HCT116 (cell line): ENCODE measurements around the gene IL17RE. TPM values are rescaled to one million over a fixed set of nuclear protein-coding genes. Genes with fewer than 3 reads are reported as not detected.

Experiments used
- ATAC-seq: fragments of 200-7000 bp; cut with Tn5 transposase; 2 replicates; pipeline ENCODE4 v1.9.1; 2020; ENCODE audit warnings: mild to moderate bottlenecking, moderate library complexity
- BruUV-seq: library from RNA; stranded (reverse); fragments of 400-500 nt; replicated peaks from 2 replicates; lab custom pipeline; 2021; lab: Mats Ljungman, UMichigan
- CTCF ChIA-PET: fragments of 300-600 bp; sonication (Branson Sonifier 250); formaldehyde crosslinking; loops from one replicate; lab custom pipeline; 2021; ENCODE audit warnings: antibody characterized with exemption; lab: Charles Lee
- POLR2A ChIA-PET: fragments of 300-600, 350-600 bp; sonication (Branson Sonifier 250); formaldehyde crosslinking; loops from one replicate; lab custom pipeline; 2021; ENCODE audit warnings: antibody characterized with exemption; lab: Charles Lee
- RAD21 ChIA-PET, 2 experiments: fragments of 300-600 bp; sonication (Branson Sonifier 250); formaldehyde crosslinking; loops; one replicate each; lab custom pipeline; 2023; ENCODE audit warnings: low total read pairs in 2 of 2; ENCODE audit not compliant: uncharacterized antibody in 2 of 2, unreplicated experiment in 2 of 2, low non-redundant PET in 1 of 2; lab: Charles Lee
- DNase-seq: peaks from one replicate; pipeline ENCODE4 v3.0.0-alpha.2; 2010; ENCODE audit warnings: low read depth, low spot score
- H2AFZ ChIP-seq: fragments of 200-600 bp; shearing (Covaris generic), sonication (generic); 2 replicates; pipeline ENCODE4 v1.6.1; 2017; ENCODE audit warnings: low read depth, mixed run types, mixed read lengths, antibody characterized with exemption, low read length; ENCODE audit not compliant: poor library complexity, severe bottlenecking
- H3K27ac ChIP-seq: 2 replicates; pipeline ENCODE4 v1.5.1; 2012; ENCODE audit warnings: low read depth, low read length
- H3K27me3 ChIP-seq: fragments of 200-600 bp; sonication (generic); 2 replicates; pipeline ENCODE4 v1.6.1; 2016; ENCODE audit warnings: mixed run types, low read length, mixed read lengths; ENCODE audit not compliant: insufficient read depth
- H3K36me3 ChIP-seq, 2 experiments: fragments of 200-500 bp in 1 of 2; fragments of 200-600 bp in 1 of 2; sonication (Bioruptor generic) in 1 of 2; sonication (generic) in 1 of 2; 2 replicates each; pipeline versions ENCODE4 v1.5.1 to v1.6.1; 2014 to 2016; ENCODE audit warnings: low read length in 2 of 2, inconsistent platforms in 1 of 2, mixed read lengths in 1 of 2, mixed run types in 1 of 2; ENCODE audit not compliant: insufficient read depth in 2 of 2, control insufficient read depth in 1 of 2
- H3K4me1 ChIP-seq, 2 experiments: fragments of 200-600 bp in 1 of 2; sonication (generic) in 1 of 2; 2 replicates each; pipeline versions ENCODE4 v1.5.1 to v1.6.1; 2012 to 2017; ENCODE audit warnings: low read length in 2 of 2, inconsistent platforms in 1 of 2, mild to moderate bottlenecking in 1 of 2, mixed read lengths in 1 of 2, mixed run types in 1 of 2, moderate library complexity in 1 of 2; ENCODE audit not compliant: insufficient read depth in 2 of 2, control insufficient read depth in 1 of 2
- H3K4me2 ChIP-seq: fragments of 200-600 bp; sonication (generic); 2 replicates; pipeline ENCODE4 v1.6.1; 2017; ENCODE audit warnings: mixed run types, low read length, mixed read lengths
- H3K4me3 ChIP-seq, 2 experiments: fragments of 200-600 bp in 1 of 2; sonication (generic) in 1 of 2; replicated peaks in 1 of 2; 2 replicates each; pipeline ENCODE4 v1.5.1; 2011 to 2016; ENCODE audit warnings: low read length in 2 of 2, control low read depth in 1 of 2, low read depth in 1 of 2, mild to moderate bottlenecking in 1 of 2, mixed read lengths in 1 of 2, mixed run types in 1 of 2
- H3K79me2 ChIP-seq: fragments of 200-600 bp; sonication (generic); 2 replicates; pipeline ENCODE4 v1.6.1; 2017; ENCODE audit warnings: mild to moderate bottlenecking, mixed run types, low read length, moderate library complexity, mixed read lengths; ENCODE audit not compliant: insufficient read depth
- H3K9ac ChIP-seq: fragments of 200-600 bp; sonication (generic); 2 replicates; pipeline ENCODE4 v1.6.1; 2016; ENCODE audit warnings: low read length, mixed read lengths
- H3K9me2 ChIP-seq: fragments of 200-600 bp; sonication (generic), shearing (Covaris generic); 2 replicates; pipeline ENCODE4 v1.6.1; 2017; ENCODE audit warnings: mixed run types, mild to moderate bottlenecking, moderate library complexity; ENCODE audit not compliant: insufficient read depth
- H3K9me3 ChIP-seq, 2 experiments: fragments of 200-500 bp in 1 of 2; fragments of 200-600 bp in 1 of 2; sonication (Bioruptor generic) in 1 of 2; sonication (generic) in 1 of 2; 2 replicates each; pipeline ENCODE4 v1.6.1; 2014 to 2017; ENCODE audit warnings: low read length in 2 of 2, mixed read lengths in 2 of 2, inconsistent platforms in 1 of 2, low read depth in 1 of 2, mild to moderate bottlenecking in 1 of 2, mixed run types in 1 of 2, moderate library complexity in 1 of 2; ENCODE audit not compliant: control insufficient read depth in 1 of 2, insufficient read depth in 1 of 2
- H4K20me1 ChIP-seq: fragments of 200-600 bp; sonication (generic), shearing (Covaris generic); 2 replicates; pipeline ENCODE4 v1.6.1; 2017; ENCODE audit warnings: mixed run types, mild to moderate bottlenecking, moderate library complexity; ENCODE audit not compliant: insufficient read depth
- ATF3 ChIP-seq: IDR thresholded peaks from 2 replicates; pipeline ENCODE4 v1.6.1; 2012
- CBX3 ChIP-seq: IDR thresholded peaks from 2 replicates; pipeline ENCODE4 v1.6.1; 2012; ENCODE audit warnings: low read depth
- CEBPB ChIP-seq: IDR thresholded peaks from 2 replicates; pipeline ENCODE4 v1.6.1; 2012; ENCODE audit warnings: low read depth
- EGR1 ChIP-seq: IDR thresholded peaks from 2 replicates; pipeline ENCODE4 v1.6.1; 2012; ENCODE audit warnings: low read depth
- ELF1 ChIP-seq: IDR thresholded peaks from 2 replicates; pipeline ENCODE4 v1.6.1; 2012; ENCODE audit warnings: low read depth, borderline replicate concordance
- EZH2 ChIP-seq: fragments of 200-600 bp; sonication (generic); IDR thresholded peaks from 2 replicates; pipeline ENCODE4 v1.6.1; 2017; ENCODE audit warnings: antibody characterized with exemption, mixed run types
- EZH2phosphoT487 ChIP-seq: fragments of 200-600 bp; IDR thresholded peaks from 2 replicates; pipeline ENCODE4 v1.6.1; 2018; ENCODE audit warnings: antibody characterized with exemption, borderline replicate concordance
- FOSL1 ChIP-seq: IDR thresholded peaks from 2 replicates; pipeline ENCODE4 v1.6.1; 2012; ENCODE audit warnings: low read depth
- MAX ChIP-seq: IDR thresholded peaks from 2 replicates; pipeline ENCODE4 v1.6.1; 2012
- POLR2A ChIP-seq: IDR thresholded peaks from 2 replicates; pipeline ENCODE4 v1.7.0; 2011; ENCODE audit warnings: borderline replicate concordance; ENCODE audit not compliant: insufficient read depth, insufficient read length; ENCODE audit errors: extremely low read depth
- RAD21 ChIP-seq: IDR thresholded peaks from 2 replicates; pipeline ENCODE4 v1.6.1; 2012; ENCODE audit warnings: low read depth, mild to moderate bottlenecking
- SIN3A ChIP-seq: IDR thresholded peaks from 2 replicates; pipeline ENCODE4 v1.6.1; 2012; ENCODE audit warnings: low read depth
- YY1 ChIP-seq: IDR thresholded peaks from 2 replicates; pipeline ENCODE4 v1.6.1; 2011; ENCODE audit warnings: low read length, low read depth, moderate library complexity, mild to moderate bottlenecking; ENCODE audit not compliant: insufficient replicate concordance; ENCODE audit errors: extremely low read depth
- intact Hi-C: fragments of 100-400 bp; cut with micrococcal nuclease; formaldehyde crosslinking; loops from 2 replicates; pipeline ENCODE4 v1.10.0; 2022
- total RNA-seq: library from RNA; stranded (reverse); gene quantifications from one replicate; pipeline ENCODE4 v1.2.1, GENCODE V29; 2021; ENCODE audit not compliant: unreplicated experiment

Gene IL17RE
- total RNA-seq, 1 experiment from 2014 or later = 14.3 TPM

- Histone ChIP-seq H4K20me1 (no peaks in the 10 kb centered on the region), H3K4me3 (no peak overlapping the region), H3K27ac (no peak overlapping the region), H3K4me2 (peak overlapping the region; percentile 30; the same call in 1 of the 2 replicates), H2AFZ (no peak overlapping the region), H3K9me2 (no peaks in the 10 kb centered on the region), H3K9ac (no peak overlapping the region), H3K79me2 (peaks cover 13% of the 10 kb centered on the region), H3K36me3 (peaks cover 7 to 12% of the 10 kb centered on the region in 2 experiments; a peak in 3 of 4 replicates), H3K9me3 (no peaks in the 10 kb centered on the region), H3K4me1 (peaks cover 10 to 42% of the 10 kb centered on the region in 2 experiments; a peak in 3 of 4 replicates), H3K27me3 (no peaks in the 10 kb centered on the region)
- CTCF ChIA-PET = no interaction called here
- RAD21 ChIA-PET = no interaction called here
- no peak for TF ChIP-seq CBX3
- peak; percentile 48 for TF ChIP-seq YY1
- TF ChIP-seq FOSL1 = no peak
- TF ChIP-seq MAX = peak; percentile 57; the same call in 1 of the 2 replicates
- DNase-seq = peak; percentile 56
- POLR2A ChIA-PET = interaction anchor here (1.0 to 1.1 kb wide), 2 partner anchors 18 to 19 kb away, joined by 3 read pairs; partner anchors contain the start of genes CIDEC and IL17RC
- intact Hi-C loops = no loop called here
- BruUV-seq = no TSS peak
- ATAC-seq = peak; percentile 29
Measured at GRCh38 chr3:9897408-9898372, 5.0 kb upstream of the IL17RE start.

GRCh38 chr3:9898467-9899241, 4.0 kb upstream of the IL17RE start:
- no peak for ATAC-seq
- H3K9me3 ChIP-seq = no peaks in the 10 kb centered on the region
- no peaks in the 10 kb centered on the region for H4K20me1 ChIP-seq
- H3K27me3 ChIP-seq = no peaks in the 10 kb centered on the region
- H3K27ac ChIP-seq = no peak overlapping the region
- peaks cover 13 to 42% of the 10 kb centered on the region in 2 experiments; a peak in 3 of 4 replicates for H3K4me1 ChIP-seq
- H3K9ac ChIP-seq = no peak overlapping the region
- H2AFZ ChIP-seq = no peak overlapping the region
- TF ChIP-seq ELF1 (no peak), SIN3A (no peak), MAX (no peak), EZH2 (no peak), EZH2phosphoT487 (no peak), RAD21 (no peak), CEBPB (no peak), POLR2A (no peak), ATF3 (no peak), EGR1 (no peak)
- H3K4me3 ChIP-seq = no peak overlapping the region
- DNase-seq = no peak
- H3K79me2 ChIP-seq = peaks cover 4% of the 10 kb centered on the region; the same call in 1 of the 2 replicates
- peak overlapping the region; percentile 30; the same call in 1 of the 2 replicates for H3K4me2 ChIP-seq
- ChIA-PET CTCF (no interaction called here), RAD21 (no interaction called here), POLR2A (interaction anchor here (1.0 to 1.1 kb wide), 2 partner anchors 18 to 19 kb away, joined by 3 read pairs; partner anchors contain the start of genes CIDEC and IL17RC)
- no TSS peak for BruUV-seq
- H3K9me2 ChIP-seq = no peaks in the 10 kb centered on the region
- intact Hi-C loops = no loop called here
- peaks cover 0 to 3% of the 10 kb centered on the region in 2 experiments; a peak in 2 of 4 replicates for H3K36me3 ChIP-seq
